HEK293 (cell line): ENCODE data around the gene VEGFB.
A peak's percentile ranks its signal among the peaks of the same experiment; 100 is the strongest.

Source experiments
- CTCF ChIA-PET: fragments of 350-600 bp; formaldehyde crosslinking; extraction: SDS; loops from one replicate; lab custom pipeline; 2021; ENCODE audit warnings: antibody characterized with exemption; lab: Yijun Ruan, JAX
- POLR2A ChIA-PET: fragments of 300-600 bp; formaldehyde crosslinking; extraction: SDS; loops from one replicate; lab custom pipeline; 2020; ENCODE audit warnings: antibody characterized with exemption, inconsistent platforms; lab: Yijun Ruan, JAX
- H3K27ac ChIP-seq: fragments of 200-500 bp; sonication (Bioruptor generic); 2 replicates; pipeline ENCODE4 v1.5.1; 2014; ENCODE audit warnings: low read depth, low read length, control low read depth, inconsistent platforms; ENCODE audit errors: extremely low read depth
- H3K36me3 ChIP-seq, 2 experiments: fragments of 200-500 bp in 1 of 2; sonication (Bioruptor generic) in 1 of 2; 1 replicate in 1 of 2; 2 replicates in 1 of 2; pipeline ENCODE4 v1.5.1; 2014 to 2017; ENCODE audit warnings: inconsistent platforms in 2 of 2, low read length in 2 of 2; ENCODE audit not compliant: control insufficient read depth in 2 of 2, insufficient read depth in 1 of 2
- H3K4me1 ChIP-seq: fragments of 200-500 bp; sonication (Bioruptor generic); 2 replicates; pipeline ENCODE4 v1.5.1; 2014; ENCODE audit warnings: mild to moderate bottlenecking, low read length, inconsistent platforms; ENCODE audit not compliant: control insufficient read depth, insufficient read depth
- H3K4me3 ChIP-seq: 2 replicates; pipeline ENCODE4 v1.5.1; 2011; ENCODE audit warnings: low read depth, mild to moderate bottlenecking, control low read depth, low read length, moderate library complexity
- H3K9me3 ChIP-seq: fragments of 200-500 bp; sonication (Bioruptor generic); 2 replicates; pipeline ENCODE4 v1.5.1; 2014; ENCODE audit warnings: low read depth, low read length, inconsistent platforms; ENCODE audit not compliant: control insufficient read depth, insufficient read depth
- KLF8 ChIP-seq: fragments of 450-650 bp; formaldehyde crosslinking; IDR thresholded peaks from 2 replicates; pipeline ENCODE4 v1.5.1; 2016; ENCODE audit warnings: missing biosample characterization, missing genetic modification characterization
- OSR2 ChIP-seq: fragments of 450-650 bp; formaldehyde crosslinking; IDR thresholded peaks from 2 replicates; pipeline ENCODE4 v1.5.1; 2016; ENCODE audit warnings: missing biosample characterization, missing genetic modification characterization
- SP2 ChIP-seq: fragments of 450-650 bp; formaldehyde crosslinking; IDR thresholded peaks from 2 replicates; pipeline ENCODE4 v1.5.1; 2016; ENCODE audit warnings: missing biosample characterization, missing genetic modification characterization
- ZBTB7A ChIP-seq: fragments of 450-650 bp; formaldehyde crosslinking; IDR thresholded peaks from 2 replicates; pipeline ENCODE4 v1.5.1; 2016; ENCODE audit warnings: low read depth, missing biosample characterization, missing genetic modification characterization
- ZBTB8A ChIP-seq: fragments of 450-650 bp; formaldehyde crosslinking; IDR thresholded peaks from 2 replicates; pipeline ENCODE4 v1.5.1; 2016; ENCODE audit warnings: missing biosample characterization, missing genetic modification characterization
- ZIC2 ChIP-seq: fragments of 450-650 bp; formaldehyde crosslinking; IDR thresholded peaks from 2 replicates; pipeline ENCODE4 v1.5.1; 2016; ENCODE audit warnings: missing biosample characterization, missing genetic modification characterization
- ZNF266 ChIP-seq: fragments of 450-650 bp; formaldehyde crosslinking; IDR thresholded peaks from 2 replicates; pipeline ENCODE4 v1.5.1; 2016; ENCODE audit warnings: missing biosample characterization, missing genetic modification characterization, low read depth
- ZNF324 ChIP-seq: fragments of 450-650 bp; formaldehyde crosslinking; IDR thresholded peaks from 2 replicates; pipeline ENCODE4 v1.5.1; 2016; ENCODE audit warnings: missing biosample characterization, missing genetic modification characterization
- ZNF341 ChIP-seq: fragments of 450-650 bp; formaldehyde crosslinking; IDR thresholded peaks from 2 replicates; pipeline ENCODE4; 2016; ENCODE audit warnings: low read depth, missing biosample characterization, missing genetic modification characterization
- ZSCAN16 ChIP-seq: fragments of 450-650 bp; formaldehyde crosslinking; IDR thresholded peaks from 2 replicates; pipeline ENCODE4 v1.5.1; 2016; ENCODE audit warnings: missing biosample characterization, missing genetic modification characterization
- ZXDB ChIP-seq: fragments of 450-650 bp; formaldehyde crosslinking; IDR thresholded peaks from 2 replicates; pipeline ENCODE4 v1.5.1; 2016; ENCODE audit warnings: missing biosample characterization, missing genetic modification characterization
- TF ChIP-seq, protein P1 (sequence below): fragments of 450-650 bp; formaldehyde crosslinking; IDR thresholded peaks from 2 replicates; pipeline ENCODE4 v1.5.1; 2016; ENCODE audit warnings: missing biosample characterization, missing genetic modification characterization
- TF ChIP-seq, protein P2 (sequence below): fragments of 450-650 bp; formaldehyde crosslinking; IDR thresholded peaks from 2 replicates; pipeline ENCODE4 v1.5.1; 2017; ENCODE audit warnings: missing biosample characterization, missing genetic modification characterization
- TF ChIP-seq, protein P3 (sequence below): fragments of 450-650 bp; formaldehyde crosslinking; IDR thresholded peaks from 2 replicates; pipeline ENCODE4 v1.5.1; 2016; ENCODE audit warnings: missing biosample characterization, missing genetic modification characterization
- TF ChIP-seq, protein P4 (sequence below): fragments of 450-650 bp; formaldehyde crosslinking; IDR thresholded peaks from 2 replicates; pipeline ENCODE4 v1.5.1; 2016; ENCODE audit warnings: missing biosample characterization, missing genetic modification characterization
- TF ChIP-seq, protein P5 (sequence below): fragments of 450-650 bp; formaldehyde crosslinking; conservative IDR thresholded peaks from 2 replicates; pipeline ENCODE4 v1.5.1; 2016; ENCODE audit warnings: low read depth, missing biosample characterization, missing genetic modification characterization
- TF ChIP-seq, protein P6 (sequence below): fragments of 450-650 bp; formaldehyde crosslinking; IDR thresholded peaks from 2 replicates; pipeline ENCODE4 v1.5.1; 2016; ENCODE audit warnings: missing biosample characterization, missing genetic modification characterization

The VEGFB gene

DNA sequence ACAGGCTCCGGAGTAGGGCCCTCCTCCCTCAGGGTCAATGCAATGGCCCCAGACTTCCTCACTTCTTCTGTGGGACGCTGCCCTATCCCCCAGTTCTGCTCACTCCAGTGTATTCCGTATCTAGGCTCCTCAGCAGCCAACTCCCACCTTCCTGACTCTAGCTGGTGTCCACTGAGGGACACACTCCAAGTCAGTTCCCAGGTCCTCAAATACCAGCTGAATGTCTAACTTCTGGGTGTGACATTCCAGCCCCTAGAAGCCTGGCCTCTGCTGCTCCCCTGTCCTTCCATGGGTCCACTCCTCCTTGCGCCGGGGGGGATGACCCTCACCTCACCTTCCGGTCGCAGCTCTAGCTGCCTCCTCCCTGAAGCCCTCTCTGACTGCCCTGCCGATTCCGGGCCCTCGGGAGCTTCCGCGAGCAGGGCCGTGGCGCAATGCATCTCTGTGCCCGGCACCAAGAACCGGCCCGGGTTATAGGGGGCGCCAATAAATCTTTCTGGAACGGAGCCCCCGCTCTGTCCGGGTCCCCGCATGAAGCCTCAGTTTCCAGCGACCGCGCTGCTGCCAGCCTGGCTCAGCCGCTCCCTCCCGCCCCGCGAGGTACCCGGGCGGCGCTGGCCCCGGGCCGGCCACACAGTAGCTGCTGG is 34.6 kb downstream of the VEGFB start (continued):
- TF ChIP-seq, protein P1, sequence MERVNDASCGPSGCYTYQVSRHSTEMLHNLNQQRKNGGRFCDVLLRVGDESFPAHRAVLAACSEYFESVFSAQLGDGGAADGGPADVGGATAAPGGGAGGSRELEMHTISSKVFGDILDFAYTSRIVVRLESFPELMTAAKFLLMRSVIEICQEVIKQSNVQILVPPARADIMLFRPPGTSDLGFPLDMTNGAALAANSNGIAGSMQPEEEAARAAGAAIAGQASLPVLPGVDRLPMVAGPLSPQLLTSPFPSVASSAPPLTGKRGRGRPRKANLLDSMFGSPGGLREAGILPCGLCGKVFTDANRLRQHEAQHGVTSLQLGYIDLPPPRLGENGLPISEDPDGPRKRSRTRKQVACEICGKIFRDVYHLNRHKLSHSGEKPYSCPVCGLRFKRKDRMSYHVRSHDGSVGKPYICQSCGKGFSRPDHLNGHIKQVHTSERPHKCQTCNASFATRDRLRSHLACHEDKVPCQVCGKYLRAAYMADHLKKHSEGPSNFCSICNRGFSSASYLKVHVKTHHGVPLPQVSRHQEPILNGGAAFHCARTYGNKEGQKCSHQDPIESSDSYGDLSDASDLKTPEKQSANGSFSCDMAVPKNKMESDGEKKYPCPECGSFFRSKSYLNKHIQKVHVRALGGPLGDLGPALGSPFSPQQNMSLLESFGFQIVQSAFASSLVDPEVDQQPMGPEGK, result 0 out of 2 replicates have a peak, but pooled peaks have one; percentile 12
- 0 out of 2 replicates have a peak, but pooled peaks have one; percentile 49 for TF ChIP-seq ZNF341 (tag by site-specific recombination)

DNA sequence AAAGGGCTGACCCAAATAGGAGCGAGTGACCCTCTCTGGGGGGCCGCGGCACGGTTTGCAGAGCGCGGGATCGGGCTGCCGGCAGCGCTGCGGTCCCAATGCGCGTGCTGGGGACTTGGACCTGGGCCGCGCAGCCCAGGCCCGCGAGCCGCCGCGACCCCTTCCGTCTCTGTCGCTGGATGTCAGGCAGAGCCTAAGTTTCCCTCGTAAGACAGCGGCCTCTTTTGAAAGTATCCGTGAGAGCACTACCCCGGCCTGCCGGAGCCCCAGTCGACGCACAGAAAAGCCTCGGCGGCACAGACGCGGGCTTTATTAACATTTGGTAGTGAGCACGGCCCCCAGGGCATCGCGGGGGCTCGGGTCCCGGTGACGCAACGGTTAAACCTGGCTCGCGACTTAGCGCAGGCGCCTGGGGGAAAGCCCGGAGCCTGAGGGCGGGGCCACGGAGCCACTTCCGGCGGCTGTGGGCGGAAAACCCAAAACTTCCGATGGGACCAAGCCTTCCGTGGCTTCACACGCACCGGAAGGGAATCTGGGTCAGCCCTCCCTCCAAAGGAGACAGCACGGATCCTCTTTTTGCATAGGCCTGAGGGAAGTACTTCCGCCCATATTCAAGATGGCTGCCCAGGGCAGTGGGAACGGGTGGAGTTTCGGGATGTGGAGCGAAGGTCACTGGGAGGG is 35.3 kb downstream of the VEGFB start:
- Histone ChIP-seq H3K9me3 (no peaks in the 10 kb centered on the region), H3K4me1 (0 out of 2 replicates have a peak, but pooled peaks cover 2% of the 10 kb centered on the region), H3K36me3 (peaks cover 0 to 26% of the 10 kb centered on the region in 2 experiments; a peak in 1 of 3 replicates), H3K27ac (peak overlapping the region; percentile 83), H3K4me3 (peak overlapping the region; percentile 70)
- ChIA-PET CTCF (interaction anchor here (0.6 to 6.8 kb wide), 14 partner anchors 18 to 422 kb away, joined by 3 to 81 read pairs (median 4); partner anchors contain the start of genes CATSPERZ, ESRRA, NUDT22 and PLCB3), POLR2A (interaction anchor here (0.8 to 7.0 kb wide), 12 partner anchors 12 to 85 kb away, joined by 3 to 96 read pairs (median 12); partner anchors contain the start of genes BAD, ESRRA, FKBP2 and GPR137)
- TF ChIP-seq, protein P2, sequence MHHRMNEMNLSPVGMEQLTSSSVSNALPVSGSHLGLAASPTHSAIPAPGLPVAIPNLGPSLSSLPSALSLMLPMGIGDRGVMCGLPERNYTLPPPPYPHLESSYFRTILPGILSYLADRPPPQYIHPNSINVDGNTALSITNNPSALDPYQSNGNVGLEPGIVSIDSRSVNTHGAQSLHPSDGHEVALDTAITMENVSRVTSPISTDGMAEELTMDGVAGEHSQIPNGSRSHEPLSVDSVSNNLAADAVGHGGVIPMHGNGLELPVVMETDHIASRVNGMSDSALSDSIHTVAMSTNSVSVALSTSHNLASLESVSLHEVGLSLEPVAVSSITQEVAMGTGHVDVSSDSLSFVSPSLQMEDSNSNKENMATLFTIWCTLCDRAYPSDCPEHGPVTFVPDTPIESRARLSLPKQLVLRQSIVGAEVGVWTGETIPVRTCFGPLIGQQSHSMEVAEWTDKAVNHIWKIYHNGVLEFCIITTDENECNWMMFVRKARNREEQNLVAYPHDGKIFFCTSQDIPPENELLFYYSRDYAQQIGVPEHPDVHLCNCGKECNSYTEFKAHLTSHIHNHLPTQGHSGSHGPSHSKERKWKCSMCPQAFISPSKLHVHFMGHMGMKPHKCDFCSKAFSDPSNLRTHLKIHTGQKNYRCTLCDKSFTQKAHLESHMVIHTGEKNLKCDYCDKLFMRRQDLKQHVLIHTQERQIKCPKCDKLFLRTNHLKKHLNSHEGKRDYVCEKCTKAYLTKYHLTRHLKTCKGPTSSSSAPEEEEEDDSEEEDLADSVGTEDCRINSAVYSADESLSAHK (tag by site-specific recombination), result no peak
- TF ChIP-seq ZIC2 (tag by site-specific recombination) (no peak), KLF8 (tag by site-specific recombination) (peak; percentile 96), ZBTB8A (tag by site-specific recombination) (peak; percentile 51; the same call in 1 of the 2 replicates), ZNF266 (tag by site-specific recombination) (no peak), ZXDB (tag by site-specific recombination) (peak; percentile 96), ZSCAN16 (tag by site-specific recombination) (peak; percentile 94), ZBTB7A (no peak), ZNF324 (tag by site-specific recombination) (0 out of 2 replicates have a peak, but pooled peaks have one; percentile 27), OSR2 (peak; percentile 25; the same call in 1 of the 2 replicates), SP2 (tag by site-specific recombination) (peak; percentile 97)
- TF ChIP-seq, protein P3, sequence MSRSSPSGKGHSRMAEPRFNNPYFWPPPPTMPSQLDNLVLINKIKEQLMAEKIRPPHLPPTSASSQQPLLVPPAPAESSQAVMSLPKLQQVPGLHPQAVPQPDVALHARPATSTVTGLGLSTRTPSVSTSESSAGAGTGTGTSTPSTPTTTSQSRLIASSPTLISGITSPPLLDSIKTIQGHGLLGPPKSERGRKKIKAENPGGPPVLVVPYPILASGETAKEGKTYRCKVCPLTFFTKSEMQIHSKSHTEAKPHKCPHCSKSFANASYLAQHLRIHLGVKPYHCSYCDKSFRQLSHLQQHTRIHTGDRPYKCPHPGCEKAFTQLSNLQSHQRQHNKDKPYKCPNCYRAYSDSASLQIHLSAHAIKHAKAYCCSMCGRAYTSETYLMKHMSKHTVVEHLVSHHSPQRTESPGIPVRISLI, result 0 out of 2 replicates have a peak, but pooled peaks have one; percentile 62
- TF ChIP-seq, protein P4, sequence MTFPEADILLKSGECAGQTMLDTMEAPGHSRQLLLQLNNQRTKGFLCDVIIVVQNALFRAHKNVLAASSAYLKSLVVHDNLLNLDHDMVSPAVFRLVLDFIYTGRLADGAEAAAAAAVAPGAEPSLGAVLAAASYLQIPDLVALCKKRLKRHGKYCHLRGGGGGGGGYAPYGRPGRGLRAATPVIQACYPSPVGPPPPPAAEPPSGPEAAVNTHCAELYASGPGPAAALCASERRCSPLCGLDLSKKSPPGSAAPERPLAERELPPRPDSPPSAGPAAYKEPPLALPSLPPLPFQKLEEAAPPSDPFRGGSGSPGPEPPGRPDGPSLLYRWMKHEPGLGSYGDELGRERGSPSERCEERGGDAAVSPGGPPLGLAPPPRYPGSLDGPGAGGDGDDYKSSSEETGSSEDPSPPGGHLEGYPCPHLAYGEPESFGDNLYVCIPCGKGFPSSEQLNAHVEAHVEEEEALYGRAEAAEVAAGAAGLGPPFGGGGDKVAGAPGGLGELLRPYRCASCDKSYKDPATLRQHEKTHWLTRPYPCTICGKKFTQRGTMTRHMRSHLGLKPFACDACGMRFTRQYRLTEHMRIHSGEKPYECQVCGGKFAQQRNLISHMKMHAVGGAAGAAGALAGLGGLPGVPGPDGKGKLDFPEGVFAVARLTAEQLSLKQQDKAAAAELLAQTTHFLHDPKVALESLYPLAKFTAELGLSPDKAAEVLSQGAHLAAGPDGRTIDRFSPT (tag by site-specific recombination), result no peak
- TF ChIP-seq, protein P1, result peak; percentile 94
- TF ChIP-seq, protein P5, sequence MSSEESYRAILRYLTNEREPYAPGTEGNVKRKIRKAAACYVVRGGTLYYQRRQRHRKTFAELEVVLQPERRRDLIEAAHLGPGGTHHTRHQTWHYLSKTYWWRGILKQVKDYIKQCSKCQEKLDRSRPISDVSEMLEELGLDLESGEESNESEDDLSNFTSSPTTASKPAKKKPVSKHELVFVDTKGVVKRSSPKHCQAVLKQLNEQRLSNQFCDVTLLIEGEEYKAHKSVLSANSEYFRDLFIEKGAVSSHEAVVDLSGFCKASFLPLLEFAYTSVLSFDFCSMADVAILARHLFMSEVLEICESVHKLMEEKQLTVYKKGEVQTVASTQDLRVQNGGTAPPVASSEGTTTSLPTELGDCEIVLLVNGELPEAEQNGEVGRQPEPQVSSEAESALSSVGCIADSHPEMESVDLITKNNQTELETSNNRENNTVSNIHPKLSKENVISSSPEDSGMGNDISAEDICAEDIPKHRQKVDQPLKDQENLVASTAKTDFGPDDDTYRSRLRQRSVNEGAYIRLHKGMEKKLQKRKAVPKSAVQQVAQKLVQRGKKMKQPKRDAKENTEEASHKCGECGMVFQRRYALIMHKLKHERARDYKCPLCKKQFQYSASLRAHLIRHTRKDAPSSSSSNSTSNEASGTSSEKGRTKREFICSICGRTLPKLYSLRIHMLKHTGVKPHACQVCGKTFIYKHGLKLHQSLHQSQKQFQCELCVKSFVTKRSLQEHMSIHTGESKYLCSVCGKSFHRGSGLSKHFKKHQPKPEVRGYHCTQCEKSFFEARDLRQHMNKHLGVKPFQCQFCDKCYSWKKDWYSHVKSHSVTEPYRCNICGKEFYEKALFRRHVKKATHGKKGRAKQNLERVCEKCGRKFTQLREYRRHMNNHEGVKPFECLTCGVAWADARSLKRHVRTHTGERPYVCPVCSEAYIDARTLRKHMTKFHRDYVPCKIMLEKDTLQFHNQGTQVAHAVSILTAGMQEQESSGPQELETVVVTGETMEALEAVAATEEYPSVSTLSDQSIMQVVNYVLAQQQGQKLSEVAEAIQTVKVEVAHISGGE (tag by site-specific recombination), result peak; percentile 98
- TF ChIP-seq, protein P6, sequence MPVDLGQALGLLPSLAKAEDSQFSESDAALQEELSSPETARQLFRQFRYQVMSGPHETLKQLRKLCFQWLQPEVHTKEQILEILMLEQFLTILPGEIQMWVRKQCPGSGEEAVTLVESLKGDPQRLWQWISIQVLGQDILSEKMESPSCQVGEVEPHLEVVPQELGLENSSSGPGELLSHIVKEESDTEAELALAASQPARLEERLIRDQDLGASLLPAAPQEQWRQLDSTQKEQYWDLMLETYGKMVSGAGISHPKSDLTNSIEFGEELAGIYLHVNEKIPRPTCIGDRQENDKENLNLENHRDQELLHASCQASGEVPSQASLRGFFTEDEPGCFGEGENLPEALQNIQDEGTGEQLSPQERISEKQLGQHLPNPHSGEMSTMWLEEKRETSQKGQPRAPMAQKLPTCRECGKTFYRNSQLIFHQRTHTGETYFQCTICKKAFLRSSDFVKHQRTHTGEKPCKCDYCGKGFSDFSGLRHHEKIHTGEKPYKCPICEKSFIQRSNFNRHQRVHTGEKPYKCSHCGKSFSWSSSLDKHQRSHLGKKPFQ (tag by site-specific recombination), result peak; percentile 92; the same call in 1 of the 2 replicates
